GM19467 (cell line): ENCODE results near the gene ZP2.
"Not testable (repeated sequence)": the region's sequence is repeated elsewhere in the genome, so short reads cannot be mapped to it uniquely, and the experiment has no call there.

Experiments
- ATAC-seq: cut with Tn5 transposase; IDR thresholded peaks from one replicate; pipeline ENCODE4 v1.9.1; 2021; ENCODE audit warnings: mild to moderate bottlenecking, moderate library complexity; ENCODE audit not compliant: unreplicated experiment

ZP2 gene

GRCh38 chr16:21211486-21211885, at the start of gene ZP2:
Gene ZP2, minus strand, starts transcription at chr16:21211574. Its CDS starts 27 bp downstream, at chr16:21211547.
- ATAC-seq, result no peak

DNA sequence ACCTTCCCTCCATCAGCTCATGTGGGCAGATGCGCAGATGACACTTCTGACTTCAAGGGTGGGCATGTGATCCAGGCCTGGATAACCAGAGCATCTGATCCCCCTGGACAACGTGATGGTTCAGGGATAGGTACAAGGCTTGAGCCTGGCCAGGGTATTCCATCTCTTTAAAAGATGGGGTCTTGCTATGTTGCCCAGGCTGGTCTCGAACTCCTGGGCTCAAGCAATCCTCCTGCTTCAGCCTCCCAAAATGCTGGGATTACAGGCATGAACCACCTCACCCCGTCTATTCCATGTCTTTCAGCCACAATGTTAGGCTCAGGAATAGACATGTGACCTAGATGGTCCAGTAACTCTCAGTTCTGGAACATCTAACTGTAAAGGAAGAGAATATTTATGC, 45.9 kb upstream of the ZP2 start:
- no peak for ATAC-seq

GRCh38 chr16:21256636-21257035, 45.3 kb upstream of the ZP2 start:
- ATAC-seq, result no peak

DNA sequence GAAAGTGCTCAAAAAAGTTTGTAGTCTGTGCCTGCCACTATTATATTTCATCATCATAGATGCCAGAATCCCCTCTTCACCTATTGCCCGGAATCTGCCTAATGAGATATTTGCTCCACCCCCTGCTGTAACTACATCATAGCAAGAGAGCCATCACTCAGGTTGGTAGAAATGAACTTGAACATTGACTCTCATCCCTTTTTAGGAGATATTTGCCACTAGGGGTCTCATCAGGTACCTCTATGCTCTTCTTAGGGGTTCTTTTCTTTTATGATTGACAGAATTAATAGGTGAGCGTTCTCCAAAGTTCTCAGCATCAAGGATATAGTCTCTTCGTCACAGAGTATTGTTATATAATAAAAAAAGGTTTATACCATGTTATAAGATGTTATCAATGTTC, 42.1 kb upstream of the ZP2 start:
- ATAC-seq, result no peak

- no peak for ATAC-seq
Observed at GRCh38 chr16:21250072-21250923, 38.9 kb upstream of the ZP2 start.

GRCh38 chr16:21248179-21248578, 36.8 kb upstream of the ZP2 start:
- ATAC-seq, result not testable (repeated sequence)

GRCh38 chr16:21244518-21245215, 33.3 kb upstream of the ZP2 start:
- ATAC-seq, result no peak

DNA sequence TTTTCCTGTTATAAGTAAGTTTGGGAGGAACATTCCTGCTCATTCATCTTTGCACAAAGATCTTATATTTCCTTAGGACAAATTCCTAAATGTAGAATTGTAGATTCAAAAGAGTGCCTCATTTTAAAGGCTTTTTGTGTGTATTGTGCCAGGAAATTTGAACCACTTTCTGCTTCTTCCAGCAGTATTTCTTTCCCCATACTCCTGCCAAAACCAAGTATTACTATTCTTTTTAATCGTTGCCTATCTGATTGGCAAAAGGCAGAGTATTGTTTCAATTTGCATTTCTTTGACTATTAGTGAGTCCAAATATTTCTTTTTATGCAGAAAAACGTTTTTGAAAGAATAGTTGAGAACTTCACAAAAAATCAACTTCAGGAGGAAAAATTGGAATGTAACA, 31.4 kb upstream of the ZP2 start:
- no peak for ATAC-seq

DNA sequence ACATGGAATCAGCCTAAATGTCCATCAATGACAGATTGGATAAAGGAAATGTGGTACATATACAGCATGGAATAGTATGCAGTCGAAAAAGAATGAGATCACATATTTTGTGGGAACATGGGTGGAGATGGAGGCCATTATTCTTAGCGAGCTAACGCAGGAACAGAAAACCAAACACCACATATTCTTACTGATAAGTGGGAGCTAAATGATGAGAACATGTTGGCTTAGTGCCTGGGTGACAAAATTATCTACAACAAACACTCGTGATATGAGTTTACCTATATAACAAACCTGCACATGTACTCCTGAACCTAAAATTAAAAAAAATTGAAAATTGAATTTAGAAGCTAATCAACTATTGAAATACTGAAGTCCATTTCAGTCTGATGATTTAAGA, 28.3 kb upstream of the ZP2 start:
- ATAC-seq, result no peak

DNA sequence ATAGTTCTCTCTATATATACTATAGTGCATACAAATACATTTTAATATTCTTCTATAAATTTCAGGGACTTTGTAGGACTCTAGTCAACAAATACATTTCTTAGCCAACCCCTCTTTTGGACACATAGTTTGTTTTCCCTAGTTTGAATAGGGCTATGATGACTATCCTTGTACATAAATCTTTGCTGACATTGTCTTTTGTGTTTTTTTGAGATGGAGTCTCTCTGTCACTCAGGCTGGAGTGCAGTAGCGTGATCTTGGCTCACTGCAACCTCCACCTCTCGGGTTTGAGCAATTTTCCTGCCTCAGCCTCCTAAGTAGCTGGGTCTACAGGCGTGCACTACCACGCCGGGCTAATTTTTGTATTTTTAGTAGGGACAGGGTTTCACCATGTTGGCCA, 25.5 kb upstream of the ZP2 start:
- no peak for ATAC-seq

GRCh38 chr16:21235199-21235585, 23.8 kb upstream of the ZP2 start:
- ATAC-seq, result no peak

- no peak for ATAC-seq
Observed at GRCh38 chr16:21233521-21234150, 22.3 kb upstream of the ZP2 start, which contains the start of gene ANKS4B. Gene ANKS4B, plus strand, starts transcription at chr16:21233699. Its CDS starts 39 bp downstream, at chr16:21233738.

DNA sequence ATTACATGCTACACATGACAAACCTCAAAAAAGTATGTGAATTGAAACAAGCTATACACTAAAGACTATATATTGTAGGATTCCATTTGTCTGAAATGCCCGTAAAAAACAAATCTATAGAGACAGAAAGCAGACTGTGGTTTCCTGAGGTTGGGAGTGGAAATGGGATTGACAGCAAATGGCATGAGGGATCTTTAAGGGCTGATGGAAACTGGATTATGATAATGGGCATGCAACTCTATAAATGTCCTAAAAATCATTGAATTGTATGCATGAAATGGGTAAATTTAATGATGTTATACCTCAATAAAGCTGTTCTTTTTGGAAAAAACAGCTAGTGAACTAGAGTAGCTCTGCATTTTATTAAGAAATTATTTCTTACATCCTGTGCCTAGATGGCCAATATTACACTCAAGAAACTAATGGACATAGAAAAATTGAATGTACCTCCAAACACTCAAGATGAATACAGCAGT, 21.7 kb upstream of the ZP2 start:
- no peak for ATAC-seq

- no peak for ATAC-seq
Observed at GRCh38 chr16:21228361-21228872, 17.0 kb upstream of the ZP2 start.

DNA sequence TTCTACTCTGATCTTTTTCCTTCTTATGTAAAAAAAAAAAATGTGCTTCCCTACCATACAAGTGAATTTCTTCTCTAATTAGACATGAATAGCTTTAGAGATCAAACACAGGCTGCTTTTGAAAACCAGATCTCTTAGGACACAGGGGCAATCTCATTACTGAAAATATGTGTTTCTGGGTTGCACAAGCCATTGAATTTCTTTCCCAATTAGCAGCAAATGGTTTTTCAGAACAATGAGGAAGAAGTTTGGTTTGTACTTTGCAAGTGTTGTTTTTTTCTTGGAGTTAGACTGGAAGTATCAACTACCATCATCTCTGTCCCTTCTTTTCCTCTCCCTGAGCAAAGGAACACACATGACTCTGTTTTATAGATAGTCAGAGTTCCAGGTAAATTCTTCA, 16.5 kb upstream of the ZP2 start:
- ATAC-seq, result no peak

DNA sequence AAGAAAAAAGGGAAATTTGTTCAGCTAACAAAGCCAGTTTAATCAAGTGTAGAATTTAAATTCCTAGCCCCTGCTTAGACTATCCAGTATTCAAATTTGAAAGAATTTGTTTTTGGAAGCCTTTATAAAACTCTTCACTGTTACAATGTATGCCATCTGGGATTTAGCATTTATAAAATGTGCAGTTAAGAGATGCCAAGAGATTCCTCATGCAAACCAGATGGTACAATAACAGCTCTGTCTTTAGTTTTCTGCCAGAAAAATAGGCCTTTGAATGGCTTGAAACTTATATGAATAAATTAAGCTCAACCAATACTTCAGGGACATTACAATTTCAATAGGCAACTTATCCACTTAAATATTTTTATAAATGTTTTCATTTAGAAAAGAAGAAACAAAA, 15.4 kb upstream of the ZP2 start:
- no peak for ATAC-seq

DNA sequence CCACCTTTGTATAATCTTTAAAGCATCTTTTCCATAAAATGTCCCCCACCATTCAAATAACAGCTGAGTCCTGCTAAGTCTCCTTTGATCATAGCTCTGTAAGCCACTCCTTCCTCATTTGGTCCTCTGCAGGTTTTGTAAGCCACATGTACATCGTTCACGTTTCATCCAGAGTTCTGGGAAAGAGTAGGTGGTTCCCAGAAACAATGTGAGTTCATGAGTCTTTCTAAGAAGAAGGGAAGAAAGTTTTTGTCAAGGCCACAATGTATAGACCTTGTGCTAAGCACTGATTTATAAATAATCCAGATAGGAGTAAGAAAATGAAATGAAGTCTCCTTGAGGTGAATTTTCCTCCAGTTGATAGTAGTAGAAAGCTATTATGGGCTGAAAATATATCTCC, 13.4 kb upstream of the ZP2 start:
- no peak for ATAC-seq

GRCh38 chr16:21223787-21224186, 12.4 kb upstream of the ZP2 start:
- ATAC-seq, result no peak

DNA sequence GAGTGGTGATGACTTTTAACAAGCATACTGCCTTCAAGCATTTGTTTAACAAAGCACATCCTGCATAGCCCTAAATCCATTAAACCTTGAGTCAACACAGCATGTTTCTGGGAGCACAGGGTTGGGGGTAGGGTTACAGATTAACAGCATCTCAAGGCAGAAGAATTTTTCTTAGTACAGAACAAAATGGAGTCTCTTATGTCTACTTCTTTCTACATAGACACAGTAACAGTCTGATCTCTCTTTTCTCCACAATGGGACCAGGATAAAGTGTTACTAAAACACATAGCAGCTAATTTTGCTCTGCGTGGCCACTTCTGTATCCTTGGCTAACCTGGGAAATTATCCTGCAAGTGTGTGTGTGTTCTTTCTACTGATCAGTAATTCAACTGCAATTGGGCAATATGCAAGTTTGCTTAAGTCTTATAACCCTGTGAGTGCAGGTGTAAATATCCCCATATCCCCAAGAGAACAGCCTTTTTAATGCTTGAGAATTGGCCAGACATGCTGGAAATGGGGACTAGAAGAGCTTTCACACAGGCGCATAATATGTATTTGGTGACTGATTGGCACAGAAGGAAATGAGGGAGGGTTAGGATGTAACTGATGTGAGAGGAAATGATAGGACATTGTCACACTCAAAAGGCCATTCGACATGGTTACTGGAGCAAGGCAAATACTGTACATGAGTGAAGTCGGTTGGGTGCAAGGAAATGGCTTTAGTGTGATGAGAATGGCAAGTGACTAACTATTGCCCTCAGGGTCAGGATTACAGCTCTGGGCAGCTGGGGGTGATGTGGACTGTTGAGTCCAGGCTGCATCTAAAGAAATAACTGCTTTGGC, 11.3 kb upstream of the ZP2 start:
- no peak for ATAC-seq

- no peak for ATAC-seq
Observed at GRCh38 chr16:21219551-21219950, 8.2 kb upstream of the ZP2 start.

DNA sequence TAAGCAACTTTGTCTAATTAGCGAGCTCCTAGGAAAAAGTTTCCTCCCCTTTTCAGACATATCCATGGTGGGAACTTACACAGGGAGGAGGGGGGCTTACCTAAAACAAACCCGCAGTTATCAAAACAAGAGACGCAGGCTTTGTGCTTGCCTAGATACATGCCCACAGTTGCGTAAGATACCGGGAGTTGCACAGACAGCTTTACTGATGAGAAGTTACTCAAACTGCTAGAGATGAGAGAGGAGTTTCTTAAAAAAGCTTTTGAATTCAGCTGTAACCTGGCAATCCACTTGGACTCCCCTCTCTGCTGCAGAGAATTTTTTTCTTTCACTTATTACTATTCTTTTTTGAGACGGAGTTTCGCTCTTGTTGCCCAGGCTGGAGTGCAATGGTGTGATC, 6.8 kb upstream of the ZP2 start:
- ATAC-seq, result no peak
